ENCODE measurements around the gene CACNA1G.

GRCh38 chr17:50593321-50593720, 32.8 kb downstream of the CACNA1G start:
- TF ChIP-seq FOS (IDR thresholded peaks at IDR 0.05; ENCODE audit: borderline replicate concordance, insufficient read depth, low read length) (no peak), EZH2 (IDR thresholded peaks at IDR 0.05; ENCODE audit: borderline replicate concordance, low read depth, low read length, severe bottlenecking) (no peak), CTCF (IDR thresholded peaks at IDR 0.05; ENCODE audit: extremely low read depth in 1 of 2, insufficient read depth in 1 of 2, low read depth in 1 of 2, low read length in 2 of 2) (no peak), POLR2AphosphoS5 (IDR thresholded peaks at IDR 0.05; ENCODE audit: insufficient read depth, low read depth, low read length) (no peak), POLR2A (IDR thresholded peaks at IDR 0.05; ENCODE audit: low read depth, low read length) (no peak), MYC (IDR thresholded peaks at IDR 0.05; ENCODE audit: low read depth, low read length) (no peak), GATA2 (IDR thresholded peaks at IDR 0.05; ENCODE audit: insufficient read depth, insufficient read length, low read depth, low read length) (no peak)

All from endothelial cell of umbilical vein (primary cell).